ENCODE results near the gene SMIM23.
A peak's percentile ranks its signal among the peaks of the same experiment; 100 is the strongest.

SMIM23 gene

GRCh38 chr5:171821286-171821685 is 35.7 kb downstream of the SMIM23 start:
- DNase-seq: no peak

- no peak for DNase-seq
Measured at GRCh38 chr5:171823269-171823668, 37.7 kb downstream of the SMIM23 start.

GRCh38 chr5:171825051-171825450 is 39.4 kb downstream of the SMIM23 start:
- DNase-seq: no peak

- no peak for DNase-seq
Measured at GRCh38 chr5:171826132-171826531, 40.5 kb downstream of the SMIM23 start.

- DNase-seq: no peak
Measured at GRCh38 chr5:171827162-171827561, 41.5 kb downstream of the SMIM23 start.

- DNase-seq: no peak
Measured at GRCh38 chr5:171830686-171831085, 45.1 kb downstream of the SMIM23 start.

GRCh38 chr5:171832775-171833174 is 47.2 kb downstream of the SMIM23 start:
- no peak for DNase-seq

GRCh38 chr5:171834461-171834860 is 48.8 kb downstream of the SMIM23 start:
- DNase-seq: no peak

- DNase-seq: no peak
Measured at GRCh38 chr5:171835066-171835465, 49.4 kb downstream of the SMIM23 start.

- no peak for DNase-seq
Measured at GRCh38 chr5:171837522-171837921, 51.9 kb downstream of the SMIM23 start.

GRCh38 chr5:171838066-171838465 is 52.4 kb downstream of the SMIM23 start:
- no peak for DNase-seq

GRCh38 chr5:171839112-171839511 is 53.5 kb downstream of the SMIM23 start:
- no peak for DNase-seq

GRCh38 chr5:171840066-171840465 is 54.4 kb downstream of the SMIM23 start:
- peak; percentile 14 to 21 for DNase-seq

Data from Kasumi-1 (cell line).